BE2C (cell line): ENCODE data around the gene LRP1.

Source experiments
- DNase-seq: peaks from one replicate; pipeline ENCODE4 v3.0.0-alpha.2; 2020
- H3K27me3 ChIP-seq: fragments of 250-450 bp; sonication (Bioruptor Pico); 2 replicates; pipeline ENCODE4 v1.5.1; 2020; ENCODE audit warnings: mild to moderate bottlenecking
- H3K36me3 ChIP-seq: fragments of 250-450 bp; sonication (Bioruptor Pico); 2 replicates; pipeline ENCODE4 v1.5.1; 2020; ENCODE audit warnings: mild to moderate bottlenecking
- H3K4me1 ChIP-seq: fragments of 250-450 bp; sonication (Bioruptor Pico); 2 replicates; pipeline ENCODE4 v1.5.1; 2020
- H3K4me3 ChIP-seq: 2 replicates; pipeline ENCODE4 v1.5.1; 2011; ENCODE audit warnings: low read depth, low read length
- H3K9me3 ChIP-seq: fragments of 250-450 bp; sonication (Bioruptor Pico); 2 replicates; pipeline ENCODE4 v1.5.1; 2020
- TF ChIP-seq, protein P1 (sequence below): IDR thresholded peaks from 2 replicates; pipeline ENCODE4 v1.5.1; 2012; ENCODE audit warnings: mild to moderate bottlenecking, low read depth, low read length

LRP1 gene

DNA sequence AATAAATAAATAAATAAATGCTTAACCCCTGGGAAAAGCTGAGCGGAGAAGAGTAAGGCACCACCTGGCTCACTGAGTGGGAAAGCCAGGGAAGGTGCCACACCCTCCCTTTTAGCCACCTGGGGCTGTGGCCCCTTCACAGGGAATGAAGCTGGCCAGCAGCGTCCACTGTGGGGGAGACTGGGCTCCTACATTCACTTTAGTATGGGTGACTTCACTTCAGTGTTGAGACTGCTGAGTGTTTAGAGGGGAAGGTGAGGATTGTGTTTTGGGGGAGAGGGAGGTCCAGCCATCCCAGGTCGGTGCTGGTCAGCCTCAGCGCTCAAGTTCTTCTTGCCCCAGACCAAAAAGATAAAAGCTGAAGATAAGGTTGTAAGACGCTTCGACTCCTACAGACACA is 37.8 kb upstream of the LRP1 start:
- DNase-seq = no peak
- no peaks in the 10 kb centered on the region for H3K9me3 ChIP-seq
- TF ChIP-seq, protein P1, sequence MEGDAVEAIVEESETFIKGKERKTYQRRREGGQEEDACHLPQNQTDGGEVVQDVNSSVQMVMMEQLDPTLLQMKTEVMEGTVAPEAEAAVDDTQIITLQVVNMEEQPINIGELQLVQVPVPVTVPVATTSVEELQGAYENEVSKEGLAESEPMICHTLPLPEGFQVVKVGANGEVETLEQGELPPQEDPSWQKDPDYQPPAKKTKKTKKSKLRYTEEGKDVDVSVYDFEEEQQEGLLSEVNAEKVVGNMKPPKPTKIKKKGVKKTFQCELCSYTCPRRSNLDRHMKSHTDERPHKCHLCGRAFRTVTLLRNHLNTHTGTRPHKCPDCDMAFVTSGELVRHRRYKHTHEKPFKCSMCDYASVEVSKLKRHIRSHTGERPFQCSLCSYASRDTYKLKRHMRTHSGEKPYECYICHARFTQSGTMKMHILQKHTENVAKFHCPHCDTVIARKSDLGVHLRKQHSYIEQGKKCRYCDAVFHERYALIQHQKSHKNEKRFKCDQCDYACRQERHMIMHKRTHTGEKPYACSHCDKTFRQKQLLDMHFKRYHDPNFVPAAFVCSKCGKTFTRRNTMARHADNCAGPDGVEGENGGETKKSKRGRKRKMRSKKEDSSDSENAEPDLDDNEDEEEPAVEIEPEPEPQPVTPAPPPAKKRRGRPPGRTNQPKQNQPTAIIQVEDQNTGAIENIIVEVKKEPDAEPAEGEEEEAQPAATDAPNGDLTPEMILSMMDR = no peak
- H3K4me1 ChIP-seq = peaks cover 18% of the 10 kb centered on the region
- peak overlapping the region; percentile 6; the same call in 1 of the 2 replicates for H3K4me3 ChIP-seq
- H3K36me3 ChIP-seq = peaks cover 25% of the 10 kb centered on the region
- no peaks in the 10 kb centered on the region for H3K27me3 ChIP-seq

DNA sequence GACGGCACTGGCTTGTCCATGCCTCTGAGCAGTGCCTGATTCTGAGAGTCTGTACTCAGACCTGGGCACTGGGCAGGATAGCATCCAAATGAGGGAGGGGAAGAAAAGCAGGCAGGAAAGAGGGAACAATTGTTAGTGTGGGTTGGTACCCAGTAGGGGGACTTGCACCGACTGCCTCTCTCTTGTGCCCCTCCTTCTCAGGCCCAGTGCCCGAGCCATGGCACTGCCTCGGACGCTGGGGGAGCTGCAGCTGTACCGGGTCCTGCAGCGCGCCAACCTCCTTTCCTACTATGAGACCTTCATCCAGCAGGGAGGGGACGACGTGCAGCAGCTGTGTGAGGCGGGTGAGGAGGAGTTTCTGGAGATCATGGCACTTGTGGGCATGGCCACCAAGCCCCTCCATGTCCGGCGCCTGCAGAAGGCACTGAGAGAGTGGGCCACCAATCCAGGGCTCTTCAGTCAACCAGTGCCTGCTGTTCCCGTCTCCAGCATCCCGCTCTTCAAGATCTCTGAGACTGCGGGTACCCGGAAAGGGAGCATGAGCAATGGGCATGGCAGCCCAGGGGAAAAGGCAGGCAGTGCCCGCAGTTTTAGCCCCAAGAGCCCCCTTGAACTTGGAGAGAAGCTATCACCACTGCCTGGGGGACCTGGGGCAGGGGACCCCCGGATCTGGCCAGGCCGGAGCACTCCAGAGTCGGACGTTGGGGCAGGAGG is 37.2 kb upstream of the LRP1 start:
- DNase-seq = no peak
- Histone ChIP-seq H3K27me3 (no peaks in the 10 kb centered on the region), H3K4me1 (peaks cover 12% of the 10 kb centered on the region), H3K36me3 (peaks cover 25% of the 10 kb centered on the region), H3K9me3 (no peaks in the 10 kb centered on the region), H3K4me3 (peak overlapping the region; percentile 6; the same call in 1 of the 2 replicates)
- TF ChIP-seq, protein P1 = no peak

DNA sequence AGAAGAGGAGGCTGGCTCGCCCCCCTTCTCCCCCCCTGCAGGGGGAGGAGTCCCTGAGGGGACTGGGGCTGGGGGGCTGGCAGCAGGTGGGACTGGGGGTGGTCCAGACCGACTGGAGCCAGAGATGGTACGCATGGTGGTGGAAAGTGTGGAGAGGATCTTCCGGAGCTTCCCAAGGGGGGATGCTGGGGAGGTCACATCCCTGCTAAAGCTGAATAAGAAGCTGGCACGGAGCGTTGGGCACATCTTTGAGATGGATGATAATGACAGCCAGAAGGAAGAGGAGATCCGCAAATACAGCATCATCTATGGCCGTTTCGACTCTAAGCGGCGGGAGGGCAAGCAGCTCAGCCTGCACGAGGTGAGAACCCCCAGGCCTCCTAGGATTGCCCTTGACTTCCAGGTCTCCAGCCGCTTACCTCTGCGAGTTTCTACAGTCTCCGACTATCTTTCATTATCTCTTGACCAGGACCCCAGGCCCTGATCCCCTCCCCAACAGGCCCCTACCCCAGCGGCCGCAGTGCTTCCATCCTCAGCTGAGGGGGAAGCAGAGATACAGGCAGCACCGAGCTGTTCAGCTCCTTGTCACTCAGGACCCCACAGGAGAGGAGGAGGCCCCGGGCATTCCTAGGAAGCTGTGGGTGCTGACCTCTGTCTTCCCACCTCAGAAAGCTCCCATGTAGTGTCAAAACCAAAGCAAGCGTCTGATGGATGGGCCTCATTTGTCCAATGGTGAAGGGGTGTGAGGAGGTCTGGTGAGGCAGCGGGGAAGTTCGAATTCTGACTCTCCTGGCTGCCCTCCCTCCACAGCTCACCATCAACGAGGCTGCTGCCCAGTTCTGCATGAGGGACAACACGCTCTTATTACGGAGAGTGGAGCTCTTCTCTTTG is 36.4 kb upstream of the LRP1 start:
- Histone ChIP-seq H3K9me3 (no peaks in the 10 kb centered on the region), H3K4me1 (peaks cover 11% of the 10 kb centered on the region), H3K36me3 (peaks cover 25% of the 10 kb centered on the region), H3K27me3 (no peaks in the 10 kb centered on the region), H3K4me3 (no peak overlapping the region)
- no peak for DNase-seq
- TF ChIP-seq, protein P1 = no peak

DNA sequence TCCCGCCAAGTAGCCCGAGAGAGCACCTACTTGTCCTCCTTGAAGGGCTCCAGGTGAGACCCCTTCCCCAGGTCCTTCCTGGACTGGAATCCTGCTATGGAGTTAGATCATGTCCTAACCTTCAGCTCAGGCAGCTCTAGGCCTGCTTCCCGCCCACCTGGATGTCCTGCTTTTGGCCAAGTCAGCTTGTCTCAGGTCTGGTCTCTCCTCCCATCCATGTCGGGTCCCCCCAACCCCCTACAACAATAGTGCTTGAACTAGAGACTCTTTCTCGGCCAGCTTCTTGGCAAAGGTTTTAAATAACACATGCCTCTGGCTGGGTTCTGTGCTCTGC is 35.8 kb upstream of the LRP1 start:
- no peak for DNase-seq
- no peak overlapping the region for H3K4me3 ChIP-seq
- H3K36me3 ChIP-seq = peaks cover 25% of the 10 kb centered on the region
- peaks cover 11% of the 10 kb centered on the region for H3K4me1 ChIP-seq
- H3K9me3 ChIP-seq = no peaks in the 10 kb centered on the region
- no peaks in the 10 kb centered on the region for H3K27me3 ChIP-seq
- TF ChIP-seq, protein P1 = no peak

DNA sequence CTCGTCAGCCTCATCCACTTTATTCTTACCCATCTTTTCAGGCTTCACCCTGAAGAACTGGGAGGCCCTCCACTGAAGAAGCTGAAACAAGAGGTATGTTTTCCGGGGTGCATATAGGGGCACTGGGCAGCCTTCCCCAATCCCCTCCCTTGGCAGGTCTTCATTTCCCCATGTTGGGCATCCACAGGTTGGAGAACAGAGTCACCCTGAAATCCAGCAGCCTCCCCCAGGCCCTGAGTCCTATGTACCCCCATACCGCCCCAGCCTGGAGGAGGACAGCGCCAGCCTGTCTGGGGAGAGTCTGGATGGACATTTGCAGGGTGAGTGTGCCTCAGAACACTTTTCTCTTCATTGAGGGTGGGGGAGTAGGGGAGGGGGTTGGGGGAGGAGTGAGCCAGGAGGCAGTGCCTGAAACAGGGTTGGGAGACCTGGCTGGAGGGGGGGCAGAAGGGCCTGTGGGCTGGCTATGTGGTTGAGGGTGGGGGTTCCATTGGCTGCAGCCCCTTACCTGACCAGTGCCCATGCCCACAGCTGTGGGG is 35.3 kb upstream of the LRP1 start:
- H3K9me3 ChIP-seq = no peaks in the 10 kb centered on the region
- H3K4me1 ChIP-seq = peaks cover 9% of the 10 kb centered on the region
- peaks cover 25% of the 10 kb centered on the region for H3K36me3 ChIP-seq
- H3K27me3 ChIP-seq = no peaks in the 10 kb centered on the region
- H3K4me3 ChIP-seq = no peak overlapping the region
- TF ChIP-seq, protein P1 = no peak
- DNase-seq = no peak
